Kidney (tissue), 14 donors: ENCODE data around the gene IDH3B. TPM values are rescaled to one million over a fixed set of nuclear protein-coding genes. Genes with fewer than 3 reads are reported as not detected.
A peak's percentile ranks its signal among the peaks of the same experiment; 100 is the strongest.

Source experiments
- DNase-seq, 5 donors: peaks; one replicate each; pipeline ENCODE4 v3.0.0-alpha.2; 2013 to 2020
- FAIRE-seq: peaks from 2 replicates; lab custom pipeline; 2012; peaks lifted over from hg19 to GRCh38; lab: Jason Lieb, UNC
- H3K27ac ChIP-seq, 2 donors: one replicate each; pipeline ENCODE4 v1.7.0; 2013; ENCODE audit warnings: low read depth in 2 of 2, low read length in 2 of 2, inconsistent platforms in 1 of 2
- H3K27me3 ChIP-seq: one replicate; pipeline ENCODE4 v1.7.1; 2013; ENCODE audit warnings: low read length, inconsistent platforms; ENCODE audit not compliant: control insufficient read depth, insufficient read depth
- H3K36me3 ChIP-seq, 3 donors: one replicate each; pipeline versions ENCODE4 v1.7.0 to v1.7.1; 2013; ENCODE audit warnings: low read length in 3 of 3, control low read depth in 1 of 3, inconsistent platforms in 1 of 3; ENCODE audit not compliant: insufficient read depth in 3 of 3, control insufficient read depth in 2 of 3
- H3K4me1 ChIP-seq, 3 donors: one replicate each; pipeline versions ENCODE4 v1.7.0 to v1.7.1; 2013; ENCODE audit warnings: low read length in 3 of 3, inconsistent platforms in 1 of 3, low read depth in 1 of 3; ENCODE audit not compliant: control insufficient read depth in 2 of 3, insufficient read depth in 2 of 3
- H3K4me3 ChIP-seq, 3 donors: one replicate each; pipeline versions ENCODE4 v1.7.0 to v1.8.1; 2013; ENCODE audit warnings: low read length in 3 of 3, control low read depth in 1 of 3, inconsistent platforms in 1 of 3
- H3K9ac ChIP-seq, 3 donors: one replicate each; pipeline versions ENCODE4 v1.7.0 to v1.7.1; 2013; ENCODE audit warnings: low read length in 3 of 3, control low read depth in 1 of 3, inconsistent platforms in 1 of 3
- H3K9me3 ChIP-seq, 3 donors: one replicate each; pipeline versions ENCODE4 v1.7.0 to v1.7.1; 2013; ENCODE audit warnings: low read length in 3 of 3, control low read depth in 1 of 3, inconsistent platforms in 1 of 3; ENCODE audit not compliant: control insufficient read depth in 2 of 3, insufficient read depth in 1 of 3
- CTCF ChIP-seq: IDR thresholded peaks from 3 replicates; pipeline ENCODE4 v1.5.1; 2012; ENCODE audit warnings: mild to moderate bottlenecking, moderate library complexity, borderline replicate concordance; ENCODE audit not compliant: insufficient read depth; ENCODE audit errors: extremely low read depth
- intact Hi-C: fragments of 100-400 bp; cut with DNase I; formaldehyde crosslinking; loops from one replicate; pipeline ENCODE4 v1.11.1; 2022
- polyA plus RNA-seq: library from polyadenylated mRNA; stranded (reverse); fragments of 350-450 nt; fragmentation: Illumina TruSeq; extraction: RNeasy Lipid Tissue Mini Kit (QIAGEN cat#74804); gene quantifications from one replicate; pipeline ENCODE4 v1.2.3, GENCODE V29; 2014; ENCODE audit warnings: low read depth, low replicate concordance; ENCODE audit not compliant: insufficient read depth
- total RNA-seq: library from RNA; stranded (reverse); fragmentation: NEBNext Ultra II Directional; extraction: Animal tissue kit (Norgen Biotek cat#: 25700); gene quantifications from one replicate; pipeline ENCODE4 v1.2.1, GENCODE V29; 2021
- donor health status: control.
- donor health status: control.
- donor health status: control.
- donor health status: control.
- donor health status: control.
- donor health status: DM: yes; HTN: yes; CAD: no.
- donor health status: Normal renal cell carcinoma (clear cell type).

Gene IDH3B
- total and polyA plus RNA-seq, 2 donors from 2014 or later: 77.3 to 134 TPM

- peaks cover 27 to 54% (median 35%) of the 10 kb centered on the region in 3 donors for H3K36me3 ChIP-seq
Observed at GRCh38 chr20:2654384-2654822, 9.6 kb downstream of the IDH3B start.

GRCh38 chr20:2653556-2654383, 10.2 kb downstream of the IDH3B start:
- Histone ChIP-seq H3K4me1 (peaks cover 0 to 11% (median 5%) of the 10 kb centered on the region in 3 donors), H3K27ac (no peak overlapping the region), H3K4me3 (peak overlapping the region; percentile 92 to 96 (median 95)), H3K36me3 (peaks cover 27 to 48% (median 30%) of the 10 kb centered on the region in 3 donors), H3K9me3 (no peaks in the 10 kb centered on the region), H3K9ac (peak overlapping the region; percentile 91 to 95 (median 93)), H3K27me3 (no peaks in the 10 kb centered on the region)
- peak in 1 of 5 donors; percentile 38 for DNase-seq
- no peak for FAIRE-seq
- intact Hi-C loops: no loop called here
- no peak for TF ChIP-seq CTCF

More at GRCh38 chr20:2654384-2654822, 9.6 kb downstream of the IDH3B start:
- intact Hi-C loops: no loop called here
- Histone ChIP-seq H3K27me3 (no peaks in the 10 kb centered on the region), H3K4me3 (no peak overlapping the region), H3K9me3 (no peaks in the 10 kb centered on the region), H3K9ac (no peak overlapping the region), H3K4me1 (peaks cover 0 to 11% (median 5%) of the 10 kb centered on the region in 3 donors), H3K27ac (no peak overlapping the region)
- TF ChIP-seq CTCF: no peak
- FAIRE-seq: no peak
- DNase-seq: no peak

GRCh38 chr20:2652724-2653555, 11.1 kb downstream of the IDH3B start:
- Histone ChIP-seq H3K9ac (peak overlapping the region; percentile 91 to 95 (median 93)), H3K27me3 (no peaks in the 10 kb centered on the region), H3K4me1 (peaks cover 0 to 11% (median 5%) of the 10 kb centered on the region in 3 donors), H3K4me3 (peak overlapping the region; percentile 92 to 96 (median 95)), H3K36me3 (peaks cover 23 to 39% (median 24%) of the 10 kb centered on the region in 3 donors), H3K27ac (peak overlapping the region; percentile 73 to 76), H3K9me3 (no peaks in the 10 kb centered on the region)
- intact Hi-C loops: no loop called here
- TF ChIP-seq CTCF: no peak
- DNase-seq: peak in 2 of 5 donors; percentile 17 to 70
- FAIRE-seq: no peak
